ENCODE measurements around the gene ABCC2.
"Not testable (repeated sequence)": the region's sequence is repeated elsewhere in the genome, so short reads cannot be mapped to it uniquely, and the experiment has no call there.

ABCC2 gene

DNA sequence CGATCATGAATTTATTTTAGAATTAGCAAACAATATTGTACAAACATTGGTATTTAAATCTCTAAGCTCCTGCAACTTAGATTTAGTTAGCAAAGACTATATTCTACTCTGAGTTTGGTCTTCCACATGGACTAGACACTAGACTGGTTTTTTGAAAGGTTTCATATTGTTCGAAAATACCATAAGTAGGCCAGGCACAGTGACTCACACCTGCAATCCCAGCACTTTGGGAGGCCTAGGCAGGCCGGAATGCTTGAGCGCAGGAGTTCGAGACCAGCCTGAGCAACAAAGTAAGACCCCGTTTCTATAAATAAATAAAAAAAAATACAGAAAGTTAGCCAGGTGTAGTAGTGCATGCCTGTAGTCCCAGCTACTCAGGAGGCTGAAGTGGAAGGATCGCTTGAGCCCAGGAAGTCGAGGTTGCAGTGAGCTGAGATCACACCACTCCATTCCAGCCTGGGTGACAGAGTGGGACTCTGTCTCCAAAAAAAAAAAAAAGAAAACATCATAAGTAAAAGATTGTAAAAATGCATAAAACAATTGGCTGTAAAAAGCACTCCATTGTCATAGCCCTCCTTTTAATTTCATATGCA is 73.1 kb downstream of the ABCC2 start:
- DNase-seq = no peak

DNA sequence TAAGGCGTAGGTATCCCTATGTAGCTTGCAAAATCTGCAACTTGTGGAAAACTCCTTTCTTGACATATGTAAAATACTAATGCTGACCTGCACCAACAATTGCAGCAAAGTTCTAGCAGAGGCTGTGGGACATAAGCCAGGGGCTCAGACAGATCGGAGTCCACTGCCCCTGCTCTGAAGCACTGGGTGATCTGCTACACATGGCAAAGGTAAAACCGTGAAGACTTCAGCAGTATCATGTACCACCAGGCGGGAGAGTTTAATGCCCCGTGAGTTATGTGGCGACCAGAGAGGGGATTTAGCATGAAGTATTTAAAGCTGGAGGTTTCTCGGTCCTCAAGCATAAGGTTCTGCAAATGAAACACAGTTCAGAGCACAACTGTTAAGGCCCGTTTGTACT is 76.4 kb downstream of the ABCC2 start:
- DNase-seq = no peak

DNA sequence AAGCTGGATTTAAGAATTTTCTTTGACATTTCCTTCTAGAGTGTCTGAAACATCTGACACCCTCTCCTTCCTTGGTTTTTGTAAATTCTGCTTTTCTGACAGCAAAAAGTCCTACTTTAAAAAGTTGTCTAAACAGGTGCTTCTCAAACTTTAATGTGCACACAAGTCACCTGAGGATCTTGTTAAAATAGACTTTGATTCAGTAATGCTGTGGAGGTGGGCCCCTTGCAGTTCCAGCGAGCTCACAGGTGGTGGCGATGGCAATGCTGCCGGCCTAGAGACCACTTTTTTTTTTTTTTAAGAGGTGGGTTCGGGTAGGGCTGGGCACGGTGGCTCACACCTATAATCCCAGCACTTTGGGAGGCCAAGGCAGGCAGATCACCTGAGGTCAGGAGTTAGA is 77.1 kb downstream of the ABCC2 start:
- DNase-seq = no peak

DNA sequence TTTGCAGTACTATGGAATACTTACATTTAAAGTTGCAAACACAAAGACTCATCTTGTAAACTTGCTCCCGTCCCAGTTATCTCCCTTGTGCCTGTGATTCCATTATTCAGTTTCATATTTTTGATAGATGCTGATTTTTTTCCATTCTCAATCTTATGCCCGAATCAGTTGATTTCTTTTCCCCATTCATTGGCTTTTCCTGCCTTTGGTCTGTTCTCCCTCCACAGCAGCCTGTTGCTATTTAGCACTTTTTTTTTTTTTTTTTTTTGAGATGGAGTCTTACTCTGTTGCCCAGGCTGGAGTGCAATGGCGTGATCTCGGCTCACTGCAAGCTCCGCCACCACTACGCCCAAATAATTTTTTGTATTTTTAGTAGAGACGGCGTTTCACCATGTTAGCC is 78.0 kb downstream of the ABCC2 start:
- DNase-seq = no peak

DNA sequence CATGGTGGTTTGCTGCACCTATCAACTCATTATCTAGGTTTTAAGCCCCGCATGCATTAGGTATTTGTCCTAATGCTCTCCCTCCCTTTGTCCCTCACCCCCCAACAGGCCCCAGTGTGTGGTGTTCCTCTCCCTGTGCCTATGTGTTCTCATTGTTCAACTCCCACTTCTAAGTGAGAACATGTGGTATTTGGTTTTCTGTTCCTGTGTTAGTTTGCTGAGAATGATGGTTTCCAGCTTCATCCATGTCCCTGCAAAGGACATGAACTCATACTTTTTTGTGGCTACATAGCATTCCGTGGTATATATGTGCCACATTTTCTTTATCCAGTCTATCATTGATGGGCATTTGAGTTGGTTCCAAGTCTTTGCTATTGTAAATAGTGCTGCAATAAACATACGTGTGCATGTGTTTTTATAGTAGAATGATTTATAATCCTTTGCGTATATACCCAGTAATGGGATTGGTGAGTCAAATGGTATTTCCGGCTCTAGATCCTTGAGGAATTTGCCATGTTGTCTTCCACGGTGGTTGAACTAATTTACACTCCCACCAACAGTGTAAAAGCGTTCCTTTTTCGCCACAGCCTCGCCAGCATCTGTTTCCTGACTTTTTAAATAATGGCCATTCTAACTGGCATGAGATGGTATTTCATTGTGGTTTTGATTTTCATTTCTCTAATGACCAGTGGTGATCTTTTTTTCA is 81.2 kb downstream of the ABCC2 start:
- DNase-seq = not testable (repeated sequence)

DNA sequence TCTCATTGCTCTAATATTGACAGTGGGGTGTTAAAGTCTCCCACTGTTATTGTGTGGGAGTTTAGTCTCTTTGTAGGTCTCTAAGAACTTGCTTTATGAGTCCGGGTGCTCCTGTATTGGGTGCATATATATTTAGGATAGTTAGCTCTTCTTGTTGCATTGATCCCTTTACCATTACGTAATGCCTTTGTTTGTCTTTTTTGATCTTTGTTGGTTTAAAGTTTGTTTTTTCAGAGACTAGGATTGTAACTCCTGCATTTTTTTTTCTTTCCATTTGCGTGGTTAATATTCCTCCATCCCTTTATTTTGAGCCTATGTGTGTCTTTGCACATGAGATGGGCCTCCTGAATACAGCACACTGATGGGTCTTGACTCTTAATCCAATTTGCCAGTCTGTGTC is 84.8 kb downstream of the ABCC2 start:
- not testable (repeated sequence) for DNase-seq

DNA sequence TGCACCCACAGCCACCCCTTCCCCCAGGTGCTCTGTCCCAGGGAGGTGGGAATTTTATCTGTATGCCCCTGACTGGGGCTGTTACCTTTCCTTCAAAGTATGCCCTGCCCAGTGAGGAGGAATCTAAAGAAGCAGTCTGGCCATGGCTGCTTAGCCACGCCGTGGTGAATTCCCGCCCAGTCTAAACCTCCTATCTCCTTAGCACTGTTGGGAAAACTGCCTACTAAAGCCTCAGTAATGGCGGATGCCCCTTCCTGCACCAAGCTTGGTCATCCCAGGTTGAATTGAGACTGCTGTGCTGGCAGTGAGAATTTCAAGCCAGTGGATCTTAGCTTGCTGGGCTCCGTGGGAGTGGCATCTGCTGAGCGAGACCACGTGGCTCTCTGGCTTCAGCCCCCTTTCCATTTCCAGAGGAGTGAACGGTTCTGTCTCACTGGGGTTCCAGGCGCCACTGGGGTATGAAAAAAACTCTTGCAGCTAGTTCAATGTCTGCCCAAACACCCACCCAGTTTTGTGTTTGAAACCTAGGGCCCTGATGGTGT is 87.2 kb downstream of the ABCC2 start:
- no peak for DNase-seq

DNA sequence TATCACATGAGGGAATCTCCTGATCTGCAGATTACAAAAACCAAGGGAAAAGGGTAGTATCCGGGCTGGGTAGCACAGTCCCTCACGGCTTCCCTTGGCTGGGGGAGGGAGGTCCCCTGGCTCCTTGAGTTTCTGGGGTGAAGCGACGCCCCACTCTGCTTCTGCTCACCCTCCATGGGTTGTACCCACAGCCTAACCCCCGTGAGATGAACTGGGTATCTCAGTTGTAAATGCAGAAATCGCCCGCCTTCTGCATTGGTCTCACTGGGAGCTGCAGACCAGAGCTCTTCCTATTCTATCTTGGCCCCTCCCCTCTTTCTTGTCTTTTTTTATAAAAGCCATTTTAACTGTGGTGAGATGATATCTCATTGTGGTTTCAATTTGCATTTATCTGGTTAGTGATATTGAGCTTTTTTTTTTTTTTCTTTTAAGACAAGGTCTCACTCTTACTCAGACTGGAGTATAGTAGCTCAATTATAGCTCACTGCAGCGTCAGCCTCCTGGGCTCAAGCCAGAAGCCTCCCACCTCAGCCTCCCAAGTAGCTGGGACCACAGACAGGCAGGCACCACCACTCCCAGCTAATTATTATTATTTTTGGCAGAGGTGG is 87.8 kb downstream of the ABCC2 start:
- peak in 1 of 4 experiments; percentile 2 for DNase-seq

DNA sequence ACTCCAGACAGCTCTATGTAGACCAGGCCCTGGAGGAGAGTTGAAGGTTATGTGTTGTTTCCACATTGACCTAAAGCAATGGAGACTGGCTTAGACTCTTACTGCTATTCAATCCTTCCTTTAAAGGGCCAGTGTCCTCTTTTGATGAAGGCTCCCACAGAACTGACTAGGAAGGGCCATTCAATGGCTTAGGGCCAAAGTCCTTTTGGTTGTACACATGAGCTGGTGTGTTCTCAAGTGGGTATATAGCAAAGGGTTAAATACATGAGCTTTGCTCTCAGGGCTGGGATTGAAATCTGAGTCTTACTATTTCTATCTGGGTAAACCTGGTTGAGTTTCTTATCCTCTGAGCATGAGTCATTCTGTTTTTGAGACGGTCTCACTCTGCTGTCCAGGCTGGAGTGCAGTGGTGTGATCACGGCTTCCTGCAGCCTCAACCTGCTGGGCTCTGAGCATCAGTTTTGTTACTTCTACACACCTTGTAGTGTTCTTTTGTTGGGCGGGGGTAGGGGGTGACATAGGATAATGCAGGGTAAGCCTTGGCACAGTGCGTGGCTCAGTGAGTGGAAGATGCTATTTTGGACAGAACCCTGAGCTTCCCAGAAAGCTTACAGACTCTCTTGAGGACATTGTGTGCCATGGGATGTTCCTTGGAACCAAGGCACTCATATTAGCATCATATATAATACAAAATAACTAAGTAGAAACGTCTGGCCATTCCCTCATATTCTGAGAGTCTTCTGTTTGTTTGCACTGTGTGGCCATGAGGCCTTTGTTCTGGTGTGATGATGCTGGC is 90.1 kb downstream of the ABCC2 start:
- no peak for DNase-seq

DNA sequence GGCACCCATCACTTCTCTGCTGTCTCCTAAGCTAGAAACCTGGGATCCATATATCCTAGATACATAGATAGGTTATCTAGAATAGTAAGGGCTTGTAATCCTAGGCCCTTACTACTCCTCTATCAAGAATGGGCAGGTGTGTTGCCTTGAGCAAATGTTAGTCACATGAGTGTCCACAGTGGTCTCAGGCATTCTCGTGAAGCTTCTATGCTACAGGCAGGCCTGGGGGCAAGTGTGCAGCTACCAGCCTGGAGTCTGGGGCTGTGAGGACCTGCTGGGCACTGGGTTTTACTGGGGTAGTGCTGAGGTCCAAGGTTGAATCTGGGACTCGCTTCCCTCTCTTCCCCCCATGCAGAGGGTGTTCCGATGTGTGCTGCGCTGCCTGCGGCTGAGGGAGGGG is 91.4 kb downstream of the ABCC2 start:
- no peak for DNase-seq

DNA sequence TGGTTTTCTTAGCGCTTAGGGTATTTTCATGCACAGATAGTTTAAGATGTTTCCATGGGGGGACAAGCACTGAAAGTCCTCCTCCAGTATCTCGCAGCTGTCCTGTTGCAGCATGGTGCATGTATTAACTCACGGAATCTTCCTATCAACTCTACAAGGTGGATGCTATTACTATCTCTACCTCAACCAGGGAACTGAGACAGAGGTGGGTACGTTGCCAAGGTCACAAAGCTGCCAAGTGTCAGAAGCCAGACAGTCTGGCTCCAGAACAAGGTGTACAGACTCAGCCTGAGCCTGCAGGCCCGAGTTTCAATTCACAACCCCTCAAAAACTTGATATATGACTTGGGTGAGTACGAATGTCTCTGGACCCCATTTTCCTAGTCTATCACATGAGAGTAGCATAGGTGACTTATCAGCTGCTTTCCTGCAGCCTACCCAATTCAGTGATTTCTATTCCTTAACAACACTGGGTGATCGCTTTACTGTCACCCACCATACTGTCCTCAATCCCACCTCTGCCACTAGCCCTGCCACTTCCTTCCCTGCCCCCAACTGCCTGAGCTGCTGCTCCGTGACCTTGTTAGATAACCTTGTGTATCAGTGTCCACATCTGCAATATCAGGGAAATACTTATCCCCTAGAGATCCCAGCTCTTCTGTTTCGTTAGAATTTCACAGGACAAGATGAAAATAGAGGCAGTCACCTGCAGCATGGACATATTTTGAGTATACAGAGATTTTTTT is 92.1 kb downstream of the ABCC2 start:
- DNase-seq = no peak

DNA sequence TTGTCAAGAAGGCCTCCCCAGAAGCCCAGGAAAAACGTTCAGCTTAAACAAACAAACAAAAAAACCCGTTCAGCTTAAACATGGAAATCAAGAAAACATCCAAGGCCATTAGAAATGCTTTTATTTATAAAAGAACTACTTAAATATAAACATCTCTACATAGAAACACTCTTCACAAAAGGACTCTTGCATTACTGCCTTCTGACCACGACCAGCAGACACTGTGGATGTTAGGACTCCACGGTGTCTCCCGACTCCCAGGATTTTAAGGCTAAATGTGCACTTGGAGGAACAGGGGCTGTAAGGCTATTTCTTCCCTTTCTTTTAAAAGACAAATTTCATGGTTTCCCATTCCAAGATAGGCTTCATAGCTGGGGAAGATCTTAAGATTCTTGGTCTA is 93.0 kb downstream of the ABCC2 start:
- DNase-seq = no peak

DNA sequence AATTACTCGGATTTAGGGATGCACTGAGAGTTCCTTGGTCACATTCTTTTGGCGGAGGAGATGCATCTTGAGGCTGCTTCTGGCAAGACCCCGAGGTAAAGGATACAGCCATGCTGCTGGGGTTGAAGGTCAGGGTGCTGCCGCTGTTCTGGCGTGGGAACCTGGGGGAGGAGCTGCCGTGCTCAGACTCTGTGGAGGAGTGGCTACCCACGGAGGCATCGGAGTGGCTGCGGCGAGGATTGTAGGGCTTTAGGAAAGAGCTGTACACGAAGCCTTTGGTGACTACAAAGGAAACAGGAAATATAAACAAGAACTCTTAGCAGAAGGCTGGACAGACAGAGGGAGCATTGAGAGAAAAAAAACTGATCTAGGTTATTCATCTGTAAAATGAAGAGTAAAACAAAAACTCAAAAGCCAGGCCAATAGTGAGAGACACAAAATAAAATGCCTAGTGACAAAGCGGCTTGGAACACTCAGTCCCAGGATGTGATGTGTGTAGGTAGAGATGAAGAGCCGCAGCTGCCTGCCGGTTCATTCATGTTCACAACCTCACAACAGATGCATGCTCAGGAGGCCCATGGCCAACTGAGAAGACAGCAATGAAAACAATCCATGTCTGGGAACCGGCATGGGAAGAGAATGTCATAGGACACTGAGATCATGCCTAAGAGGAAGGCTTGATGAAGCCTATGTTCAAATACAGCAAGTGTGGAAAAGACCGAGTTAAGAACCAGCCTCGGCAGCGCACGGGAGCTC is 97.8 kb downstream of the ABCC2 start:
- no peak for DNase-seq

DNA sequence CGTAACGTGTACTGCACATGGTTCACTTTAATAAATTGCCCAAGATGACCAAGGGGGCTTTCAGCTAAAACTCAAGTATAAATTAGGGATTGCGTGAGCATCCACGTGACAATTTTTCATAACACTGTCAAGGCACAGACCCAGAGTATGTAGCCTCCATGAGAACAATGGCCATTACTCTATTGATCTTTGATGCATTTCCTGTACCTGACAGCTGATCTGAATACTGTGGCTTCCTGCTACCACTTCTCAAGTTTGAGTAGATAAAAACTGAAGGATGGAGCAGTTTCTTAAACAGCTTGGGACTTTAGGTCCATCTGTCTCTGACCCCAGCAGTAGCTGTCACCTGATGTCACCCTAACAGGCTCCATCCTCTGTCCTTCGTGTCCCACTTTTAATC is 98.9 kb downstream of the ABCC2 start:
- no peak for DNase-seq

DNA sequence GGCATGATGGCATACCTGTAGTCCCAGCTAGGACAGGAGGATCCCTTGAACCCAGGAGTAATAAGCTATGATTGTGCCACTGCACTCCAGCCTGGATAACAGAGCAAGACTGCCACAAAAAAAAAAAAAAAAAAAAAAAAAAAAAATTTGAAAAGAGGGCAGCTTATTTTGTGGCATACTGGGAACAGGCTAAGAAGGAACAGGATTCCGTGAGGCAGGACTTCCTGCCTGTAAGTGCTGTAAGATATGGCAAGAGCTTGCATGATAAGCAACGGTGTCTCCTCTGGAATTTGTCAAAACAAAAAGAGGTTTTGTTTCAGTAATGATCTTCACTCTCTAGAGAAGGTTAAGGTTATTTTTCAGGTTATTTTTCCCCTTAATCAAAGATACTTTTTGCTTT is 101.1 kb downstream of the ABCC2 start:
- no peak for DNase-seq

DNA sequence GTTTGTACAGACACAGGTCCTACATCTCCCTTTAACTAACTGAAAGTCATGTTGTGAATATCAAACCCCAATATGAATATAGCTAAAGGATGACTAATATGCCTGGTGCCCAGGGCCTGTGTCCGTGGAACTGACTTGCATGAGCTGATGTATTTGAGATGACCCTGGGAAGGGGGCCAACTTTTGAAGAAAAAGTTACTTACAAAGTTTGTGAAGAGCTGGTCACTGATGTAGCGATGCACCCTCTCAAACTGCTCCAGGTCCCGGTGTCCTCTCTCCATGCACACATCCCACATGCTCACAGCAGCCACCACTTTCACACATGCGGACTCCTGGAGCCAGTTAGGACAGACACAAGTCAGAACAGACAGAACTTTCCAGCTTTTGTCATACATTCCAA is 106.2 kb downstream of the ABCC2 start:
- no peak for DNase-seq

DNA sequence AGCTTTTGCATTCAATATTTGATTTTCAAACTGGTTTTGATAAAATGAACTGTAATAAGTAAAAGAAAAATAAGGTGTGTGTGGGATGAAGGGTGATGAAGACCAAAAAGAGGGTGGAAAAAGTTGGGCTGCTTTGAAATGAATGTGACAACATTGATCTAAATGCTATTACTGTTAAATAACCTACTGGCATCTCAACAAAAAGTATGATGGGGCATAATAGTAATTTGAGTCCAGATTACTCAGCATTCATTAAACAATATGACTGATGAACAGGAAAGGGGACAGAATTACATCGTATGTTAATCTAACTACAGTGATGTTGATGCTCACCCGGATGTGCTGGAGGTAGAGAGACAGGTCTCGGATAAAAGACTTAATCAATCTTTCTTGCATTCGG is 112.2 kb downstream of the ABCC2 start:
- DNase-seq = no peak

DNA sequence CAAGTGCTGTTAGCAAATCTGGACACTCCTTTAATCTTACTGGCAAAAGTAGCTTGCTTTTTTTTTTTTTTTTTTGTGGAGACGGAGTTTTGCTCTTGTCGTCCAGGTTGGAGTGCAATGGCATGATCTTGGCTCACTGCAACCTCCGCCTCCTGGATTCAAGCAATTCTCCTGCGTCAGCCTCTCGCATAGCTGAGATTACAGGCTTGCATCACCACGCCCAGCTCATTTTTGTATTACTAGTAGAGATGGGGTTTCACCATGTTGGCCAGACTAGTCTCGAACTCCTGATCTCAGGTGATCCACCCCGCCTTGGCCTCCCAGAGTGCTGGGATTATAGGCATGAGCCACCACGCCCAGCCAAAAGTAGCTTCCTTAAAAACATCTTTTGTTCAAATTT is 112.6 kb downstream of the ABCC2 start:
- DNase-seq = not testable (repeated sequence)

DNA sequence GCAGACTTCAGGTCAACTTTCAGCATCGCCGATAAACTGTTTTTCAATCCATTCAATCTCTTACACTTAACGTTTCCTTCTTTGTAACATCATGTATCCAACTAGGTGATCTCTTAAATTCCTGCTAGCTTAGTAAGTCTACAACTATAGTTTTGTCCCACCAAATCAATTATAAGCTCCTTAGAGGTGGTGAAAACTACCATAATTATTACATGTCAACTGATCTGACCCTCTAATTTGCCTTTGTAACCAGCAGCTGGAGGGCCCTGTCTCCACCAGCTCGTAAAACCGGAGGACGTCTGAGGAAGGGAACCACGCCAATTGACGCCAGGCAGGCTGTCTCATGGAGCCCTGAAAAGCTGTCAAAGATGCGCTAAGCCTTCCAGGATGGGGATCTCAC is 113.4 kb downstream of the ABCC2 start:
- no peak for DNase-seq

Data from activated naive CD4-positive, alpha-beta T cell (primary cell).